ENCODE measurements around the gene NWD2. TPM values are rescaled to one million over a fixed set of nuclear protein-coding genes. Genes with fewer than 3 reads are reported as not detected.
"Not testable (repeated sequence)": the region's sequence is repeated elsewhere in the genome, so short reads cannot be mapped to it uniquely, and the experiment has no call there.

NWD2 gene
- total RNA-seq, 1 donor from 2014 or later, result not detected

DNA sequence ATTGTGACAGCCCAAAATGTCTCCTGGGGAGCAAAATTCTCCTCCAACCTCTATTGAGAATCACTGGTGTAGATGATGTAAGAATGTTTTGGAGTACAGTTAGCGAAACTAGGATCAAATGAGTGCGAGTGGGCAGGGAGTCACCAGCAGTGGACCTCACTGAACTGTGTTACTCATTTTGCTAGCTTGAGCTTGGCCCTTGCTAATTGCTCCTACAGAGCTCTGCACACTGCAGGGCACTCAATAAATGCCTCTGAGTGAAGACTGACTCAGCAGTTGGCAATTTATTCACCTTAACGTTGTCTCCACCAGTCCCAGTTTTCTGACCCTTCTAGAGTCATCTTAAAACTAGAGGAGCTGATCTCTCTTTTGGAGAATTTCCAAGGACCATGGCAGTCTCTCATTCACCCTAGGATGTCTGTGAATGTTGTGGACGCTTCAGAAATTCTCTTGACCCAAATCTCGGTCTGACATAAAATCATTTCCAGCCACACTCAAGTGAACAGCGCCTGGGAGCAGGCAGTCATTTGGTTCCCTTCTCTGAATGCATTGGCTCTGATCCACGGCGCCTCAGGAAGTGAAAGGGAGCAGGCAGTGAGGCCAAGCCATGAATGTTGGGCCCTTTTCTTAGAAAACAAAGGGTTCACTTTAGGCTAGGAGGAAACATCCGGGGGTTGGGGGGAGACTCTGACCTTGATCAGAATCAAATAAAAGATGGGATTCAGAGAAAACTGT is 148.1 kb downstream of the NWD2 start:
- DNase-seq (ENCODE audit: low read depth, low spot score), result no peak

DNA sequence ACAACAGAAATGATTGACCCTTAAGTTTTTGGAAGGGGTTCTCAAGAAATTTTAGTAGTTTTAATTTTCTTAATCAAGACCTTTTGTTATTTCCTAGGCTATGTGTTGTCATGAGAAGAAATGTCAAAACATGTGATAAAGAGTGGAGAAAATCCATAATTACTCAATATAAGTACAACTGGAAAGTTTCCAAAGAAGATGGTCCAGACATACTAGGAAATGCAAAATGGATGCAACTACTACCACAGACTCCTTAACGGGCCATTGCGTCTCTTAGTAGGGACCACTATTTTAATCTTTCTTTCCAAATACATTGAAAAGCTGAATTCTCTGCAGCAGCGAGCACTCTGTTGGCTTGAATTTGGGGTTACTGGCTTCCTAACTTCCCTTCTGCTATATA is 148.8 kb downstream of the NWD2 start:
- no peak for DNase-seq (ENCODE audit: low read depth, low spot score)

GRCh38 chr4:37393889-37394288 is 149.3 kb downstream of the NWD2 start:
- no peak for DNase-seq (ENCODE audit: low read depth, low spot score)

- no peak for DNase-seq (ENCODE audit: low read depth, low spot score)
Measured at GRCh38 chr4:37397505-37397904, 153.0 kb downstream of the NWD2 start.

- no peak for DNase-seq (ENCODE audit: low read depth, low spot score)
Measured at GRCh38 chr4:37400241-37400881, 155.8 kb downstream of the NWD2 start.

DNA sequence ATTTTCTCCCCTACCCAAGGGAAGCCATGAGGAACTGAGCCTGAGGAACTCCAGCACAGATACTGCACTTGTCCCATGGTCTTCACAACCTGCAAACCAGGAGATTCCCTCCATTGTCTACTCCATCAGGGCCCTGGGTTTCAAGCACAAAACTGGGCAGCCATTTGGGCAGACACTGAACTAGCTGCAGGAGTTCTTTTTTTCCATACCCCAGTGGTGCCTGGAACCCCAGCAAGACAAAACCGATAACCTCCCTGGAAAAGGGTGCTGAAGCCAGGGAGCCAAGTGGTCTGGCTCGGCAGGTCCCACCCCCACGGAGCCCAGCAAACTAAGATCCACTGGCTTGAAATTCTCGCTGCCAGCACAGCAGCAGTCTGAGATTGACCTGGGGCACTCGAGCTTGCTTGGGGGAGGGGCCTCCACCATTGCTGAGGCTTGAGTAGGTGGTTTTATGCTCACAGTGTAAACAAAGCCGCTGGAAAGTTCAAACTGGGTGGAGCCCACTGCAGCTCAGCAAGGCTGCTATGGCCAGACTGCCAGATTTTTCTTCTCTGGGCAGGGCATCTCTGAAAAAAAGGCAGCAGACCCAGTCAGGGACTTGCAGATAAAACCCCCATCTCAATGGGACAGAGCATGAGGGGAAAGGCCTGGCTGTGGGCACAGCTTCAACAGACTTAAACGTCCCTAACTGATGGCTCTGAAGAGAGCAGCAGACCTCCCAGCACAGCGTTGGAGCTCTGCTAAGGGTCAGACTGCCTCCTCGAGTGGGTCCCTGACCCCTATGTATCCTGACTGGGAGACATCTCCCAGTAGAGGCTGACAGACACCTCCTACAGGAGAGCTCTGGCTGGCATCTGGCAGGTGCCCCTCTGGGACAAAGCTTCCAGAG is 163.6 kb downstream of the NWD2 start:
- DNase-seq (ENCODE audit: low read depth, low spot score), result not testable (repeated sequence)

DNA sequence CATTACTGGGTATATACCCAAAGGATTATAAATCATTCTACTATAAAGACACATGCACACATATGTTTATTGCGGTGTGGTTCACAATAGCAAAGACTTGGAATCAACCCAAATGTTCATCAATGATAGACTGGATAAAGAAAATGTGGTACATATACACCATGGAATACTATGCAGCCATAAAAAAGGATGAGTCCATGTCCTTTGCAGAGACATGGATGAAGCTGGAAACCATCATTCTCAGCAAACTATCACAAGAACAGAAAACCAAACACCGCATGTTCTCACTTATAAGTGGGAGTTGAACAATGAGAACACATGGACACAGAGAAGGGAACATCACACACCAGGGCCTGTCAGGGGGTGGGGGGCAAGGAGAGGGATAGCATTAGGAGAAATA is 169.1 kb downstream of the NWD2 start:
- not testable (repeated sequence) for DNase-seq (ENCODE audit: low read depth, low spot score)

- DNase-seq (ENCODE audit: low read depth, low spot score), result no peak
Measured at GRCh38 chr4:37415845-37416369, 171.4 kb downstream of the NWD2 start.

DNA sequence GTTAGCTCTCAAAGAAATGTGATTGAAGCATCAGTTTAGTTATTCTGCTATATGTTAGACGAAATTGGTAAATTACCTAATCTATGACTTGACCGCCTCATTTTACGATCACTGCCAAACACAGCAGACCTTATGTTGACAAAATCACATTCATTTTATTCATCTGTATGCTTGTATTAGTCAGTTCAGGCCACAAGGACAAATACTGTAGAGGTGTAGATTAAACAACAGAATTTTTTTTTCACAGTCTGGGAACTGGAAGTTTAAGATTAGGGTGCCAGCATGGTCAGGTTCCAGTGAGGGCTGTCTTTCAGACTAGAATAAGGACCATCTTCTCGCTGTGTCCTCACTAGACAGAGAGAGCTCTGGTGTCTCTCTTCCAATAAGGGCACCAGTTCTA is 177.1 kb downstream of the NWD2 start:
- DNase-seq (ENCODE audit: low read depth, low spot score), result no peak

DNA sequence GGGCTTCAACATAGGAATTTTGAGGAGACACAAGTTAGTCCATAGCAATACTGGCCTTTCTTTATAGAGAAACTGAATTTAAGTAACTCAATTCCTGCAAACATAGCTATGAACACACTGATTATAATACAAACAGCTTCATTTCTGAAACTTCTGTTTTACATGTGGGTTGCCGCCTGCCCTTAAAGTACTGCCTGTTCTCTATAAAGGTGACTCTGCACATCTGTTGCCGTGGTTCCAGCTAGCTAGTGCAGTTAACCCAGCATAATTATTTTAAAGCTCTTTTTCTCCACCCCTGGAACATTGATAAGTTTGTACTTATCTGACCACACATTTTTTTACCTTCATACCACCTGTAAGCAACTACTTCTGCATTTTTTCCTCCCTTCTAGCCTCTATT is 177.6 kb downstream of the NWD2 start:
- no peak for DNase-seq (ENCODE audit: low read depth, low spot score)

DNA sequence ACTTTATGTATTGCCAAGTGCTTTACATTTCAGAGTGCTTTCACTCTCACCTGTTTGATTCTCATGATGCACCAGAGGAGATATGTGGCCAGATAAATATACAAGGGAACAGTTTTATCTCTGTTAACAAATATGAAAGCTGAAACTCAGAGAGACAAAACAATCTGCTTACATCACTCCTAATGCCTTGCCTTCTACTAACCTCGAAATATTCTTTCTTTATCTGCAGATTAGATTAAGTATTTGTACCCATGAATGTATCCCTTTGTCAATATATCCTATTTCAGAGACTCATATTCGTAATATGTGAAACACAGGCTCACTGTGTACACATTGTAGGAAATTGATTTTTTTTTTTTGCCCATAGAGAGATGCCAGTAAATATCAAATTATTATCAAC is 178.1 kb downstream of the NWD2 start:
- no peak for DNase-seq (ENCODE audit: low read depth, low spot score)

- no peak for DNase-seq (ENCODE audit: low read depth, low spot score)
Measured at GRCh38 chr4:37423310-37423709, 178.8 kb downstream of the NWD2 start.

DNA sequence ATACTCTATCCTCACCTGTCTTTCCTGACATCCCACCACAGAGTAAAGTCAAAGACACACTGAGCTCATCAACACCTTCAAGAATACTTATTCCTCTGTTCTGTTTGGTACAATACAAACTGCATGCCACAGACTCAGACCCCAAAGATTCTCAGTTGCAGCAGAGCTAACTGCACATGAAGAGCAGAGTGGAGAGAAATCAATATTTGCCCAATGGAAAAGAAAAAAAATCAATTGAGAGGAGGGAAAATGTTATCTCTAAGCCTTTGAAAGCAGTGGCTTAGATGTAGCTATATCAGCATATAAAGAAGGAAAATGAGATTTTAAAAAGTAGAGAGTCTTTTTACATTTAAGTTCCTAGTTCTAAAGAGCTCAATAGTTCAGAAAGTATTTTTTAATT is 180.2 kb downstream of the NWD2 start:
- no peak for DNase-seq (ENCODE audit: low read depth, low spot score)

DNA sequence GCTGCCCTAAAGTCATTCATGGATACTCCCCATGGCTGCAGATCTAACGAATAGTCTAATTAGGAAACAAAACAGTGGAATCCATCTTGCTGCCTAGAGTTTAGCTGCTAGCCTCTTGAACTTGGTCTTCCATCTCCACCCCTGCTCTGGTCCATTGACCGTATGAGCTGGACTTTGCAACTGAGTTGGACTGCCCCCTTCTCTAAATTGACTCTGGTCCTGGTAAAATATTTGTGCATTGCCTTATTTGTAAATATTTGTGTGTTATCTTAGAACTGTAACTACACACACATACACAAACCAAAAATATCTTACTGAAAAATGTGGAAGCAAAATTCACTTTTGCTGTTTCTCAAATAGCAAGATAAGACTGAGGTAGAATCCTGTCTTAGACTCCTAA is 181.3 kb downstream of the NWD2 start:
- DNase-seq (ENCODE audit: low read depth, low spot score), result no peak

DNA sequence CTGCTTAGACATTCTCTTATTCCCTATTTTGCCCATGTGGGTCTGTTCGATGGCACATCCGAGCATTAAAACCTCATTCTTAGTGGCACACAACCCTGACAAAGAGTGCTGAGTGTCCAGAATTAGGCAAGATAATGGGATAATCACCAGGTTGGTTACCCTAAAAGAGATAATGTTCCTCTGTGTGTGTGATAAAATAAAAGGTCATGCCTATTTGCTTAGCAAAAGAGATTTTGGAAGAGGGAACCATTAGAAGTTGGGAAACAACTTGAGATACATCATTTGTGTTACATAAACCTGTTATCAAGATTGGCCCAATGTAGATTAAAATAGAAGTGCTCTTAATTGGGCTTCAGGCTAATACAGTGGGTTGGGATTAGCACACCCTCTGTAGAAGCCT is 182.7 kb downstream of the NWD2 start:
- DNase-seq (ENCODE audit: low read depth, low spot score), result no peak

- no peak for DNase-seq (ENCODE audit: low read depth, low spot score)
Measured at GRCh38 chr4:37429906-37430305, 185.4 kb downstream of the NWD2 start.

DNA sequence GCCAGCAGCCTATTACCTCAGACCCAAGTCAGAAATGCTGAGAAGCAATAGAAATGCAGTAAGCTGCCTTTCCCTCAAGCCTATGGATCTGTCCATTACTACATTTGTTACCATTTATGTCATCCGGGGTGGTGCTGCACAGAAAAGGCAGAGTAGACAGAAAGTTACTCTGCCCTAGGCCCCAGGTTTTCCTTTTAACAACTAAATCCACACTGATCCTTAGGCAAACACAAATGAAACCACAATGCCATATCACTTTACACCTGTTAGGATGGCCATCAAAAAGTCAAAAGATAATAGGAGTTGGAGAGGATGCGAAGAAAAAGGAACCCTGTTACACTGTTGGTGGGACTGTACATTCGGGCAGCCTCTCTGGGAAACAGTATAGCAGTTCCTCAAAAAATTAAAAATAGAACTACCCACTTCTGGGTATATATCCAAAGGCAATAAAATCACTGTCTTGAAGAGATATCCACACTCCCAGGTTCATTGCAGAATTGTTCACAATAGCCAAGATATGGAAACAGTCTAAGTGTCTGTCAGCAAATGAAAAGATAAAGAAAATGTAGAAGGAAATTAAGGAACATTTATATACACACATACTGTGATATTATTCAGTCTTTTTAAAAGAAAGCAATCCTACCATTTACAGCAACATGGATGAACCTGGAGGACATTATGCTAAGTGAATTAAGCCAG is 186.3 kb downstream of the NWD2 start:
- DNase-seq (ENCODE audit: low read depth, low spot score), result no peak

- no peak for DNase-seq (ENCODE audit: low read depth, low spot score)
Measured at GRCh38 chr4:37431417-37431743, 186.8 kb downstream of the NWD2 start.

GRCh38 chr4:37434469-37434868 is 189.9 kb downstream of the NWD2 start:
- no peak for DNase-seq (ENCODE audit: low read depth, low spot score)

DNA sequence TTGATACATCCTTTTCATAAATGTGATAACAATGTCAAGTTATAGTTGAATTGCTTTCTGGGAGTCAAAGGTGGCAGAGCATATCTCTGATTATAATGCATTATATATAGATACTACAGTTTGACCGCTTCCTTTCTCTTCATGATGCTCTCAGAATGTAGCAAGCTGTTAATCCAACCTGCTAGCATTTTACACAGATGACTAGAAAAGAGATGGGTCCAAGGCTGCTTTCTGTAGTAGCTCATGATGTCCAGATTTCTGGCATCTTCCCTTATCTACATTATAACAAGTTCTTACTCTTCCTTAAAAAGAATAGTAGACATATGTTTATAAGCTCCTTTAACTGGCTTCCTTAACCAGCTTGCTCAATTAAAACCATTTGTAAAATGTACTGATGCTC is 192.0 kb downstream of the NWD2 start:
- DNase-seq (ENCODE audit: low read depth, low spot score), result no peak

GRCh38 chr4:37437163-37437562 is 192.6 kb downstream of the NWD2 start:
- no peak for DNase-seq (ENCODE audit: low read depth, low spot score)
